ENCODE results near the gene RIMS4.
"Not testable (repeated sequence)": the region's sequence is repeated elsewhere in the genome, so short reads cannot be mapped to it uniquely, and the experiment has no call there.

Gene RIMS4

GRCh38 chr20:44765701-44766347 is 44.5 kb downstream of the RIMS4 start:
- DNase-seq (ENCODE audit: extremely low read depth in 1 of 2, low read depth in 1 of 2): no peak

DNA sequence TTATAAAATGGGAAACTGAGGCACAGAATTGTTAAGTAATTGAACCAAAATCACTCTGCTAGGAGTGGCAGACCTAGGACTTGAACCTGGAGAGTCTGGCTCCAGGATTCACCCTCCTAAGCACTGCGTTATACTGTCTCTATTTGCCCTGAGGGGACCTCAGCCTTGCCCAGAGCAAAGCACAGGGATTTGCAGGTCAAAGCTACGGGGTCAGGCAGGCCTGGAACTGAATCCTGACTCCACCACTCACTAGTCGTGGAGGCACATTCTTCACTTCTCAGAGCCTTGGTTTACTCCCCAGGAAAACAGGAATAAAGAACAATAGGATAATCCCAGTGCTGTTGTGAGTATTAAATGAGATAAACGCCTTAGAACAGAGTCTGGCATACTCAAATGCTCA is 45.3 kb downstream of the RIMS4 start:
- no peak for DNase-seq (ENCODE audit: extremely low read depth in 1 of 2, low read depth in 1 of 2)

- not testable (repeated sequence) for DNase-seq (ENCODE audit: extremely low read depth in 1 of 2, low read depth in 1 of 2)
Observed at GRCh38 chr20:44763798-44764197, 46.5 kb downstream of the RIMS4 start.

- DNase-seq (ENCODE audit: extremely low read depth in 1 of 2, low read depth in 1 of 2): no peak
Observed at GRCh38 chr20:44762466-44763140, 47.7 kb downstream of the RIMS4 start.

- no peak for DNase-seq (ENCODE audit: extremely low read depth in 1 of 2, low read depth in 1 of 2)
Observed at GRCh38 chr20:44761423-44761822, 48.9 kb downstream of the RIMS4 start.

GRCh38 chr20:44759595-44759994 is 50.8 kb downstream of the RIMS4 start:
- DNase-seq (ENCODE audit: extremely low read depth in 1 of 2, low read depth in 1 of 2): no peak

DNA sequence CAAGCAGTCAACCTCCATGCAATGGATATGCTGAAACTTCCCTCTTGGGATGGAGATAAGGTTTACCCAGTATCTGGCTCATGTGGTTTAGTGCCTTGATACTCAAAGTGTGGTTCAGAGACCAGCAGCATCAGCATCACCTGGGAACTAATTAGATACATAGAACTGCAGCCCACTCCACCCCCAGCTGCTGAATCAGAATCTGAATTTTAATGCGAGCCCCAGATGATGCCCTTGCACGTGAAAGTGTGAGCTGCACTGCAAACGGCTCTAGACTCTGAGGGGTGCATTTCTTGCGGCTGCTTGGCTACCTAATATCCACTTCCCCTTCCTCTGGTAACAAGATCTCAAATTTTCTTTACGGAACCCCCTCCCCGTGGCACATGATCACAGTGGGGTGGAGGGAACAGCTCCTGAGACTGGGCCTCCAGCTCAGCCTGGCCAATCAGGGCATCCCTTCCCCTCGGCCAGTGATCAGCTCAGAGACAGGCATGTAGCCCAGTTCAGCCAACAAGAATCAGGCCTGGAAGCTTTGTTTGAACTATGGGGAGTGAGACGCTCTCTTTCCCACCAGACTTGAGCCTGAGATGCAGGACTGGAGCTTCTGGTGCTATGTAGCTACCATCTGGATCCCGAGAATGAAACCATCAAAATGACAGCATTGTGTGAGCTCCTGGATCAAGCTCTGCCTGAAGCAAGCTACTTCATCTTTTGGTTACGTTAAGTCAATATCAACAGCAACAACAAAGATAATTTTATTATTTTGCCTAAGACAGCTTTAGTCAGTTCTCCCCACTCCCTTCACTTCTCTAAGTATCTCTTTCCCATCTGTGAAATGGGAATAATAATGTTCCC is 51.9 kb downstream of the RIMS4 start:
- DNase-seq (ENCODE audit: extremely low read depth in 1 of 2, low read depth in 1 of 2): no peak

- no peak for DNase-seq (ENCODE audit: extremely low read depth in 1 of 2, low read depth in 1 of 2)
Observed at GRCh38 chr20:44756956-44757355, 53.4 kb downstream of the RIMS4 start.

DNA sequence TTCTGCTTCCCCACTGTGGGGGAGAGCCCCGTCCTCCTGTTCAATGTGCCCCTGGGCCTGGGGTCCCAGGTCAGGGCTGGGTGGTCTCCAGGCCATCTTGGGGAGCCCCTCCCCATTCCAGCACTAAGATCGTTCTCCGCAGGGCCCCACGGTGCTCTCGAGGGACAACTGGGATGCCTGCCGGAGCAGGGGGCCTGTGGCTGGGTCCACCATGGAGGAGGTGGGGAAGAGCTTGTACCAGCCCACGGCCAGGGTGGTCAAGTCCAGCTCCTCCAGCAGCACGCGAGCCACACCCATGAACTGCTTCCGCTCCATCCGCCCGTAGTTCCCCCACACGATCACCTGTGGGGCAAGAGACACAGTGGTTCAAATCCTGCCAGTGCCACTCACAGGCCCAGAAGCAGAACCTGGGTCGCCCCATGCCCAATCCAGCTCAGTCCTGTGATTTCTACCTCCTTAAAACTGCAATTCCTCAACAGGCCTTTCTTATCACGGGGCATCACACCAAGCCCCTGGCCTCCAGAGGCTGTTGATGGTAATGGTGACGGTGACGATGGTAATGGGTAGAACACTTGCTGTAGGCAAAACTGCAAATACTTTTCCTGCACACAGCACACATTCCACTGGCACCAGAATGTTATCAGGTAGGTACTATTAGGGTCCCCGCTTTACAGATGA is 54.2 kb downstream of the RIMS4 start:
- DNase-seq (ENCODE audit: extremely low read depth in 1 of 2, low read depth in 1 of 2): no peak

- DNase-seq (ENCODE audit: extremely low read depth in 1 of 2, low read depth in 1 of 2): no peak
Observed at GRCh38 chr20:44754554-44754953, 55.8 kb downstream of the RIMS4 start.

GRCh38 chr20:44752099-44752931 is 58.0 kb downstream of the RIMS4 start:
- no peak for DNase-seq (ENCODE audit: extremely low read depth in 1 of 2, low read depth in 1 of 2)

- DNase-seq (ENCODE audit: extremely low read depth in 1 of 2, low read depth in 1 of 2): no peak
Observed at GRCh38 chr20:44750081-44750805, 60.1 kb downstream of the RIMS4 start.

DNA sequence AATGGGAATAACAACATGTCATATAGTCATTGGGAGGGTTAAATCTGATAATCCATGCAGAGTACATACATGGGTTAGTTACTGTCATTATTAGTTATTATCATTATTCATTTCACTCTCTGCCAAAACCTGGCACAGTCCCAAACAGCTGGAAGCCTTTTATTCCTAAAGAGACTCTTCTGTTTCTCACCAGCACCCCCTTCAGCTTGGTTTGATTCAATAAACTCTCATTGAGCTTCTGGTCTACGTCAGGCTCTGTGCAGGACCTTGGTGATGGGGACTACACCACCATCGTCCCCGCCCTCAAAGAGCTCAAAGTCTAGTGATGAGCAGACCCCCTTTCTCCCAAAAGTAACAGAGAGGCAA is 62.4 kb downstream of the RIMS4 start:
- no peak for DNase-seq (ENCODE audit: extremely low read depth in 1 of 2, low read depth in 1 of 2)

DNA sequence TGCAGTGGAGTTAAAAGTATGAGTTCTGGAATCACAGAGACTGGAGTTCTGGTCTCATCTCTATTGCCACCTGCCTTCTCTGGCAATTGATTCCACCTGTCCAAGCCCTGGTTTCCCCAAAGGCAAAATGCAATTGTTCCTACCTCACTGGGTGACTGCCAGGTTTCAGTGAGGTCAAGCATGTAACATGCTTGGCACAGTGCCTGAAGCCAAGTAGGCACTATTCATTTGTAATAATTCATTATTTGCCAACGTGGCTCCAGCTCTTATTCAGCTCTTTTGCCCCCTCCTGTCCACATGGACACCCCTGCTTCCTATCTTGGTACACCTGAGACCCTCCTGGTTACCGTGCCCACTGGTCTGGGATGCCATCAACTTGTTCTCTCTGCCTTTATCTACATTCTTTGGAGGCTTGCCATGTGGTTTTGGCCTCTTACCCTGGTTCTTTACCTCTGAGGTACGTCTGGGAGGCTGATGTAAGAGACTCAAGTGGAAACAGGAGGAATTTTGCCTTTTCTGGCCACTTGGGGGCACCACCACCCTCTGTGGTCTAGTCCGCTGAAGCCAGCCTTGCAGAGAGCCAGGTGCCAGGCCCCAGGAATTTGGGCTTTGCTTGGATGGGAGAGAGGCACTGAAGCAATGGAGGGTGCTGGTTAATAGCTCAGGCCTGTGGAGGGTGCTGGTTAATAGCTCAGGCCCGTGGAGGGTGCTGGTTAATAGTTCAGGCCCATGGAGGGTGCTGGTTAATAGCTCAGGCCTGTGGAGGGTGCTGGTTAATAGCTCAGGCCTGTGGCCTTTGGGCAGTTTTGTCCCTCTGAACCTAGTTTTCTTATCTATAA is 63.0 kb downstream of the RIMS4 start:
- DNase-seq (ENCODE audit: extremely low read depth in 1 of 2, low read depth in 1 of 2): peak; percentile 30 to 52

DNA sequence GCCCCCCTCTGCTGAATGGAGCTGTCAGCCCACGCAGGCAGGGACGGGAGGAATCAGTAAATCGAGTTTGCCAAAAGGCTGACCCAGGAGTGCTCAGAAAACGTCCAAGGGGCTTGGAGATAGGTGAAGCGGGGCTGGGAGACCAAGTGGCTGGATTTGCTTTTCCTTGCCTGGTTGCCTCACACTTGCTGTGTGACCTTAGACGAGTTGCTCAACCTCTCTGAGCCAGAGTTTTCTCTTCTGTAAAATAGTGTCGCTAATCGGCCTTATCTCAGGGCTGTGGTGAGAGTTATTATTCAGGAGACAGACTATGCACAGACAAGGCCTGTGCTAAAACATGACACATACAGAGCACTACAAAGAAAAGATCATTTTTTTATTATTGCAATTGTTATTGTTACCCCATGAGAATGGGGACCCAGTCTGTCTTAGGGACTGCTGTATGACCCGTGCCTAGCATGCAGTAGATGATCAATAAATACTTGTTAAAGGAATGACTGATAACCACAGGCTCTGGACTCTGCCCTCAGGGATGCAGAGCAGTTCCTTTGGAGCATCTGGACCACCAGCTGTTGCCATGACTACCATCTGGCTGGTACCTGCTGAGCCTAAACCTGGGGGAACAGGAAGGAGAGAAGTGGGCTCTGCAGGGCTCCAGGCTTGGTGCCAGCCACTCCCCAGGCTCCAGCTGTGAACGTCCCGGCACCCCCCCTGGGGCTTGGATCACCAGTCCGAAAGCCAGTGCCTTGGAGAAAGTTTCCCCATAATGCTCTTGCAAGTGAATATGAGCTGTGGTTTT is 63.8 kb downstream of the RIMS4 start:
- no peak for DNase-seq (ENCODE audit: extremely low read depth in 1 of 2, low read depth in 1 of 2)

DNA sequence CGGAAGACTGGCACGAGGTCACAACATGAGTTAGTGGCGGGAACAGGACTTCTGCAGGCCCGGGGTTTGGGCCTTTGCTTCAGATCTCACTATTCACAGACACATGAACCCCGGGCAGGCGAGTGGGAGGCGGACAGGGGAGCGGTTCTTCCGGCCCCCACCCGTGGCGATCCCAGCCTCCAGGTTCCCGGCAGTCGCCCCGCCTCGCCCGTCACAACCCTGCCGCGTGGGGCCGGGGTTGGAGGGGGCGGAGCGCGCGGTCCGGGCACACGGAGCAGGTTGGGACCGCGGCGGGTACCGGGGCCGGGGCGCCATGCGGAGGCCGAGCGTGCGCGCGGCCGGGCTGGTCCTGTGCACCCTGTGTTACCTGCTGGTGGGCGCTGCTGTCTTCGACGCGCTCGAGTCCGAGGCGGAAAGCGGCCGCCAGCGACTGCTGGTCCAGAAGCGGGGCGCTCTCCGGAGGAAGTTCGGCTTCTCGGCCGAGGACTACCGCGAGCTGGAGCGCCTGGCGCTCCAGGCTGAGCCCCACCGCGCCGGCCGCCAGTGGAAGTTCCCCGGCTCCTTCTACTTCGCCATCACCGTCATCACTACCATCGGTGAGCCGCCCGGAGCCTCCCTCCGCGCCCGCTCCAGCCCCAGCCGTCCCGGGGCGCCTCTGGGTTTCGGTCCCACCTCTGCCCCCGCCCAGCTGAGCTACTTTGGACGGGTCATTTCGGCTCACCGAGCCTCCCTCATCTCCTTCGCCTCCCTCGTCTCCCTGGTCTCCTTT is 64.6 kb downstream of the RIMS4 start, which contains the start of gene KCNK15:
Gene KCNK15, plus strand, starts transcription at position 268 of the 769 bp plus-strand sequence. Its CDS starts 46 bp downstream, at position 314.
- peak in 1 of 2 donors; percentile 20 for DNase-seq (ENCODE audit: extremely low read depth in 1 of 2, low read depth in 1 of 2)

DNA sequence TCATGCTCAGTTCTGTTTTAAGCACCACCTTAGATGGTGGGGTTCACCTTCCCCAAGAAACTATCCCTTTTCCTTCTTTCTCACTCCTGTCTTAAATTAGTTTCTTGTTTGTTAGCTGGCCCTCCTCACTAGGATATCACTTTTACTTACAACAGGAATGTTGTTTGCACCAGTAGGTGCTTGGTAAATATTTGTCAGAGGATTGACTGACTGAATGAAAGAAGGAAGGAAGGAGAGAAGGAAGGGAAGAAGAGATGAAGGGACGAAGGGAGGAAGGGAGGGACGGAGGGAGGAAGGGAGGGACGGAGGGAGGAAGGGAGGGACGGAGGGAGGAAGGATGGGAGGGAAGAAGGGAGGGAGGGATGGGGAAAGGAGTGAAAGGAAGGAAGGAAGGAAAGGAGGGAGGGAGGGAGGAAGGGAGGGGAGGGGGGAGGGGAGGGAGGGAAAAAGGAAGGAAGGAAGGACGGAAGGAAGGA is 65.2 kb downstream of the RIMS4 start:
- no peak for DNase-seq (ENCODE audit: extremely low read depth in 1 of 2, low read depth in 1 of 2)

Measured in stimulated activated CD8-positive, alpha-beta memory T cell treated with anti-CD3 and anti-CD28 coated beads, Interleukin-7, amount 100 ng/mL, for 48 hours (primary cell).